B cell (primary cell): ENCODE measurements around the gene ADRB1. TPM values are rescaled to one million over a fixed set of nuclear protein-coding genes. Genes with fewer than 3 reads are reported as not detected.

Experiments used
- ATAC-seq: fragments of 200-7000 bp; cut with Tn5 transposase; one replicate; pipeline ENCODE4 v1.10.0; 2021; ENCODE audit warnings: low read depth, mild to moderate bottlenecking, moderate number of reproducible peaks, moderate library complexity
- CTCF ChIA-PET: fragments of 350-600 bp; sonication (Branson Sonifier 250); formaldehyde crosslinking; loops from one replicate; lab custom pipeline; 2021; ENCODE audit warnings: antibody characterized with exemption, inconsistent platforms; lab: Charles Lee
- POLR2A ChIA-PET: fragments of 350-600 bp; sonication (Branson Sonifier 250); formaldehyde crosslinking; loops from one replicate; lab custom pipeline; 2021; ENCODE audit warnings: antibody characterized with exemption; lab: Charles Lee
- DNase-seq: peaks from one replicate; pipeline ENCODE4 v3.0.0; 2013
- H2AFZ ChIP-seq: 2 replicates; pipeline ENCODE4 v1.6.1; 2012; ENCODE audit warnings: mild to moderate bottlenecking, low read depth, low read length; ENCODE audit not compliant: insufficient read depth, poor library complexity, severe bottlenecking
- H3K27ac ChIP-seq, 2 donors: 1 replicate in 1 of 2; 2 replicates in 1 of 2; pipeline ENCODE4 v1.5.1; 2012 to 2013; ENCODE audit warnings: low read length in 2 of 2, mild to moderate bottlenecking in 2 of 2, moderate library complexity in 1 of 2
- H3K27me3 ChIP-seq, 4 experiments: fragments of 200-600 bp in 1 of 4; sonication (generic) in 1 of 4; replicated peaks in 1 of 4; 1 replicate in 2 of 4; 2 replicates in 2 of 4; pipeline versions ENCODE4 v1.6.1 to v1.7.0; 2013 to 2016; ENCODE audit warnings: low read length in 3 of 4, mild to moderate bottlenecking in 2 of 4, mixed read lengths in 1 of 4, moderate library complexity in 1 of 4; ENCODE audit not compliant: insufficient read depth in 4 of 4, control insufficient read depth in 3 of 4; ENCODE audit errors: control extremely low read depth in 1 of 4
- H3K36me3 ChIP-seq, 2 experiments: replicated peaks in 1 of 2; 1 replicate in 1 of 2; 2 replicates in 1 of 2; pipeline versions ENCODE4 v1.6.1 to v1.7.1; 2013; ENCODE audit warnings: low read length in 1 of 2; ENCODE audit not compliant: insufficient read depth in 2 of 2, control insufficient read depth in 1 of 2; ENCODE audit errors: control extremely low read depth in 1 of 2, extremely low read depth in 1 of 2
- H3K4me1 ChIP-seq, 2 donors: fragments of 200-600 bp in 1 of 2; sonication (generic) in 1 of 2; 1 replicate in 1 of 2; 2 replicates in 1 of 2; pipeline versions ENCODE4 v1.5.1 to v1.6.1; 2013 to 2017; ENCODE audit warnings: low read length in 2 of 2; ENCODE audit not compliant: control insufficient read depth in 2 of 2, insufficient read depth in 2 of 2
- H3K4me2 ChIP-seq: replicated peaks from 2 replicates; pipeline ENCODE3; 2012; ENCODE audit warnings: mild to moderate bottlenecking, low read depth, low read length; ENCODE audit not compliant: poor library complexity, severe bottlenecking
- H3K4me3 ChIP-seq, 5 experiments: fragments of 200-600 bp in 1 of 5; sonication (generic) in 1 of 5; 1 replicate in 3 of 5; 2 replicates in 2 of 5; pipeline versions ENCODE4 v1.5.1 to v1.7.0; 2011 to 2016; ENCODE audit warnings: low read length in 4 of 5, mild to moderate bottlenecking in 4 of 5, low read depth in 2 of 5, control low read depth in 1 of 5, moderate library complexity in 1 of 5; ENCODE audit not compliant: insufficient read depth in 1 of 5; ENCODE audit errors: control extremely low read depth in 1 of 5, extremely low read depth in 1 of 5
- H3K79me2 ChIP-seq: fragments of 200-600 bp; sonication (generic); one replicate; pipeline ENCODE4 v1.6.0; 2016; ENCODE audit warnings: low read length; ENCODE audit not compliant: control insufficient read depth, insufficient read depth
- H3K9ac ChIP-seq: fragments of 200-600 bp; sonication (generic); 2 replicates; pipeline ENCODE4 v1.6.1; 2017; ENCODE audit warnings: mild to moderate bottlenecking, low read length, moderate library complexity
- H3K9me3 ChIP-seq, 3 donors: one replicate each; pipeline versions ENCODE4 v1.6.1 to v1.7.1; 2013; ENCODE audit warnings: low read length in 2 of 3; ENCODE audit not compliant: control insufficient read depth in 2 of 3, insufficient read depth in 1 of 3; ENCODE audit errors: control extremely low read depth in 1 of 3
- H4K20me1 ChIP-seq: 2 replicates; pipeline ENCODE4 v1.6.0; 2012; ENCODE audit warnings: mild to moderate bottlenecking, low read length; ENCODE audit not compliant: insufficient read depth, control insufficient read depth, poor library complexity, severe bottlenecking
- H3K27ac Mint-ChIP-seq: one replicate; pipeline ENCODE4 v1.8.0; 2021; ENCODE audit warnings: mixed read lengths
- H3K27me3 Mint-ChIP-seq: one replicate; pipeline ENCODE4 v1.8.0; 2021; ENCODE audit warnings: mixed read lengths
- H3K4me1 Mint-ChIP-seq: one replicate; pipeline ENCODE4 v1.8.0; 2021; ENCODE audit warnings: mixed read lengths
- H3K4me3 Mint-ChIP-seq: one replicate; pipeline ENCODE4 v1.8.0; 2021; ENCODE audit warnings: mixed read lengths
- H3K9me3 Mint-ChIP-seq: one replicate; pipeline ENCODE4 v1.8.0; 2022; ENCODE audit warnings: mixed read lengths; ENCODE audit not compliant: insufficient read depth
- CTCF ChIP-seq: fragments of 200-600 bp; IDR thresholded peaks from one replicate; pipeline ENCODE4 v1.8.0; 2022; ENCODE audit warnings: antibody characterized with exemption, mild to moderate bottlenecking
- EZH2 ChIP-seq: IDR thresholded peaks from 2 replicates; pipeline ENCODE4 v1.6.1; 2012; ENCODE audit warnings: borderline replicate concordance, low read depth, mild to moderate bottlenecking, moderate library complexity, low read length; ENCODE audit not compliant: insufficient read depth, poor library complexity, severe bottlenecking
- WGBS: methylation state at CpG from one replicate; pipeline ENCODE4 v1.1.5; 2013; ENCODE audit warnings: missing lambda C conversion rate; ENCODE audit not compliant: insufficient coverage; 5-methylcytosine and 5-hydroxymethylcytosine counted together
- intact Hi-C: fragments of 100-400 bp; cut with micrococcal nuclease; formaldehyde crosslinking; loops from one replicate; pipeline ENCODE4 v1.10.0; 2022
- polyA plus RNA-seq: library from polyadenylated mRNA; depleted of rRNA; stranded (reverse); fragments of >200 nt; gene quantifications from 2 replicates; pipeline ENCODE4 v1.2.3, GENCODE V29; 2012
- total RNA-seq, 2 donors: library from RNA; stranded (reverse); fragments of 120-200 nt in 1 of 2; gene quantifications; 1 replicate in 1 of 2; 2 replicates in 1 of 2; pipeline versions ENCODE4 v1.2.3 to v1.2.4, GENCODE V29; 2013 to 2022

The ADRB1 gene
- total and polyA plus RNA-seq, 2 donors (not counting 1 experiment from before 2014, with no cell fraction given): 0.10 TPM; not detected in 1

- no peak overlapping the region for H3K27ac ChIP-seq
- peaks cover 56 to 57% of the 10 kb centered on the region in 2 donors for H3K4me1 ChIP-seq
- Mint-ChIP-seq H3K4me1 (peaks cover 51% of the 10 kb centered on the region), H3K27me3 (peaks cover 4% of the 10 kb centered on the region), H3K4me3 (peak overlapping the region; percentile 56), H3K9me3 (peaks cover 3% of the 10 kb centered on the region), H3K27ac (no peak overlapping the region)
- H2AFZ ChIP-seq: no peak overlapping the region
- peaks cover 0 to 13% (median 9%) of the 10 kb centered on the region in 3 donors for H3K9me3 ChIP-seq
- H4K20me1 ChIP-seq: no peaks in the 10 kb centered on the region
- H3K79me2 ChIP-seq: no peaks in the 10 kb centered on the region
- ChIA-PET POLR2A (no interaction called here), CTCF (no interaction called here)
- peak overlapping the region; percentile 64 for H3K4me2 ChIP-seq
- no peak for DNase-seq
- H3K4me3 ChIP-seq: no peak overlapping the region
- H3K27me3 ChIP-seq: peaks cover 0 to 1% (median under 1%) of the 10 kb centered on the region in 4 experiments
- TF ChIP-seq EZH2 (no peak), CTCF (no peak)
- no peaks in the 10 kb centered on the region for H3K36me3 ChIP-seq
- no peak for ATAC-seq
- intact Hi-C loops: no loop called here
- no peak overlapping the region for H3K9ac ChIP-seq
- WGBS: 60% methylated on average over 1 of the region's 3 CpGs
Observed at GRCh38 chr10:114094795-114095194, 51.1 kb downstream of the ADRB1 start.

- Histone ChIP-seq H3K79me2 (no peaks in the 10 kb centered on the region), H3K9me3 (peaks cover 0 to 14% (median 9%) of the 10 kb centered on the region in 3 donors), H3K4me2 (peak overlapping the region; percentile 64), H3K9ac (peak overlapping the region; percentile 33), H3K36me3 (no peaks in the 10 kb centered on the region), H3K27ac (peak overlapping the region in 1 of 2 donors; percentile 25), H4K20me1 (no peaks in the 10 kb centered on the region), H2AFZ (no peak overlapping the region), H3K4me1 (peaks cover 65 to 66% of the 10 kb centered on the region in 2 donors), H3K4me3 (peak overlapping the region in 4 of 5 experiments; percentile 1 to 36 (median 21)), H3K27me3 (peaks cover 0 to 10% (median 5%) of the 10 kb centered on the region in 4 experiments)
- no peak for TF ChIP-seq EZH2
- no peak for TF ChIP-seq CTCF
- WGBS: 32% methylated on average over 6 of the region's 13 CpGs
- ATAC-seq: peak; percentile 56
- H3K4me3 Mint-ChIP-seq: peak overlapping the region; percentile 56
- peaks cover 61% of the 10 kb centered on the region for H3K4me1 Mint-ChIP-seq
- H3K9me3 Mint-ChIP-seq: peaks cover 3% of the 10 kb centered on the region
- CTCF ChIA-PET: interaction anchor here (1.1 to 2.0 kb wide), 3 partner anchors 10 to 297 kb away, joined by 3 to 7 read pairs (median 4); no protein-coding TSS in a partner anchor
- intact Hi-C loops: no loop called here
- POLR2A ChIA-PET: no interaction called here
- DNase-seq: peak; percentile 41
- H3K27ac Mint-ChIP-seq: no peak overlapping the region
- peaks cover 13% of the 10 kb centered on the region for H3K27me3 Mint-ChIP-seq
Observed at GRCh38 chr10:114095559-114096337, 52.1 kb downstream of the ADRB1 start.
